IMR-90 (cell line): ENCODE data around the gene GKN2. TPM values are rescaled to one million over a fixed set of nuclear protein-coding genes. Genes with fewer than 3 reads are reported as not detected.

ENCODE experiments used
- ATAC-seq: fragments of 200-7000 bp; cut with Tn5 transposase; 2 replicates; pipeline ENCODE4 v1.9.1; 2020; ENCODE audit warnings: low read depth, mild to moderate bottlenecking, moderate library complexity
- BruUV-seq: library from RNA; stranded (reverse); fragments of 400-500 nt; replicated peaks from 2 replicates; lab custom pipeline; 2021; lab: Mats Ljungman, UMichigan
- CTCF ChIA-PET: fragments of 300-600 bp; formaldehyde crosslinking; extraction: SDS; loops from one replicate; lab custom pipeline; 2021; ENCODE audit warnings: antibody characterized with exemption; lab: Yijun Ruan, JAX
- POLR2A ChIA-PET: fragments of 300-600 bp; sonication (Branson Sonifier 250); formaldehyde crosslinking; loops from one replicate; lab custom pipeline; 2022; ENCODE audit warnings: antibody characterized with exemption; ENCODE audit not compliant: unreplicated experiment; lab: Charles Lee
- DNase-seq: peaks from one replicate; pipeline ENCODE4 v3.0.0; 2013
- H2AFZ ChIP-seq: replicated peaks from 2 replicates; pipeline ENCODE3; 2013; ENCODE audit warnings: low read length, mild to moderate bottlenecking; ENCODE audit not compliant: poor library complexity
- H2AK5ac ChIP-seq: 2 replicates; pipeline ENCODE4 v1.6.1; 2013; ENCODE audit warnings: low read depth, low read length, inconsistent platforms
- H2AK9ac ChIP-seq: replicated peaks from 2 replicates; pipeline ENCODE3; 2013; ENCODE audit warnings: mild to moderate bottlenecking, low read depth, low read length, moderate library complexity; ENCODE audit not compliant: poor library complexity
- H2BK120ac ChIP-seq: 2 replicates; pipeline ENCODE4 v1.6.1; 2013; ENCODE audit warnings: low read depth, low read length, inconsistent platforms
- H2BK15ac ChIP-seq: 3 replicates; pipeline ENCODE4 v1.6.1; 2013; ENCODE audit warnings: low read depth, low read length, inconsistent platforms
- H2BK20ac ChIP-seq: 2 replicates; pipeline ENCODE4 v1.6.1; 2013; ENCODE audit warnings: low read depth, mild to moderate bottlenecking, inconsistent platforms, low read length, moderate library complexity
- H2BK5ac ChIP-seq: 2 replicates; pipeline ENCODE4 v1.6.1; 2013; ENCODE audit warnings: mild to moderate bottlenecking, low read depth, low read length, inconsistent platforms; ENCODE audit not compliant: poor library complexity, severe bottlenecking
- H3K14ac ChIP-seq: replicated peaks from 2 replicates; pipeline ENCODE4 v1.6.1; 2013; ENCODE audit warnings: low read depth, low read length, inconsistent platforms
- H3K18ac ChIP-seq: 2 replicates; pipeline ENCODE4 v1.6.1; 2013; ENCODE audit warnings: low read depth, low read length, control low read depth
- H3K23ac ChIP-seq: 2 replicates; pipeline ENCODE4 v1.6.1; 2013; ENCODE audit warnings: low read depth, low read length, inconsistent platforms
- H3K27ac ChIP-seq: 2 replicates; pipeline ENCODE4 v1.5.1; 2013; ENCODE audit warnings: mild to moderate bottlenecking, control low read depth, low read length; ENCODE audit not compliant: insufficient read depth
- H3K27me3 ChIP-seq: 2 replicates; pipeline ENCODE4 v1.6.1; 2013; ENCODE audit warnings: low read length; ENCODE audit not compliant: control insufficient read depth, insufficient read depth
- H3K36me3 ChIP-seq: 2 replicates; pipeline ENCODE4 v1.6.1; 2013; ENCODE audit warnings: low read length, mixed read lengths; ENCODE audit not compliant: control insufficient read depth, insufficient read depth
- H3K4ac ChIP-seq: 2 replicates; pipeline ENCODE4 v1.6.1; 2013; ENCODE audit warnings: low read depth, low read length, inconsistent platforms
- H3K4me1 ChIP-seq: 2 replicates; pipeline ENCODE4 v1.6.1; 2013; ENCODE audit warnings: low read length, mixed read lengths; ENCODE audit not compliant: control insufficient read depth, insufficient read depth
- H3K4me2 ChIP-seq: 2 replicates; pipeline ENCODE4 v1.6.1; 2013; ENCODE audit warnings: low read depth, mild to moderate bottlenecking, control low read depth, low read length, moderate library complexity
- H3K4me3 ChIP-seq: 2 replicates; pipeline ENCODE4 v1.5.1; 2013; ENCODE audit warnings: low read depth, mild to moderate bottlenecking, control low read depth, low read length, moderate library complexity; ENCODE audit not compliant: insufficient read depth
- H3K56ac ChIP-seq: 2 replicates; pipeline ENCODE4 v1.6.1; 2013; ENCODE audit warnings: low read length, inconsistent platforms; ENCODE audit not compliant: insufficient read depth; ENCODE audit errors: extremely low read depth
- H3K79me1 ChIP-seq, 2 experiments: 2 replicates each; pipeline ENCODE4 v1.6.1; 2013; ENCODE audit warnings: low read length in 2 of 2, inconsistent platforms in 1 of 2, low read depth in 1 of 2
- H3K9ac ChIP-seq: 2 replicates; pipeline ENCODE4 v1.6.1; 2013; ENCODE audit warnings: low read depth, low read length, control low read depth
- H3K9me1 ChIP-seq: 2 replicates; pipeline ENCODE4 v1.6.1; 2013; ENCODE audit warnings: low read length, inconsistent platforms; ENCODE audit not compliant: insufficient read depth
- H3K9me3 ChIP-seq: 2 replicates; pipeline ENCODE4 v1.6.1; 2013; ENCODE audit warnings: low read length; ENCODE audit not compliant: control insufficient read depth, insufficient read depth
- H4K20me1 ChIP-seq: 2 replicates; pipeline ENCODE4 v1.6.1; 2013; ENCODE audit warnings: low read length, inconsistent platforms; ENCODE audit not compliant: insufficient read depth
- H4K5ac ChIP-seq: 2 replicates; pipeline ENCODE4 v1.6.1; 2013; ENCODE audit warnings: mild to moderate bottlenecking, low read depth, low read length, control low read depth
- H4K8ac ChIP-seq, 2 experiments: 2 replicates each; pipeline ENCODE4 v1.6.1; 2013; ENCODE audit warnings: low read depth in 2 of 2, low read length in 2 of 2, control low read depth in 1 of 2, inconsistent platforms in 1 of 2
- H4K91ac ChIP-seq: 2 replicates; pipeline ENCODE4 v1.6.1; 2013; ENCODE audit warnings: low read depth, low read length, inconsistent platforms; ENCODE audit not compliant: insufficient read depth
- CHD1 ChIP-seq: IDR thresholded peaks from 2 replicates; pipeline ENCODE4 v1.6.1; 2012; ENCODE audit warnings: low read depth, low read length, improper control_type of control experiment
- CTCF ChIP-seq: conservative IDR thresholded peaks from 2 replicates; pipeline ENCODE4 v1.5.1; 2012; ENCODE audit warnings: mild to moderate bottlenecking, low read depth, low read length, improper control_type of control experiment
- FOS ChIP-seq: fragments of 150-350 bp; IDR thresholded peaks from 2 replicates; pipeline ENCODE4 v1.6.1; 2016; ENCODE audit warnings: low read depth, low read length
- MAFK ChIP-seq: IDR thresholded peaks from 2 replicates; pipeline ENCODE4 v1.6.1; 2012; ENCODE audit warnings: low read depth, low read length, improper control_type of control experiment
- MAZ ChIP-seq: IDR thresholded peaks from 2 replicates; pipeline ENCODE4 v1.6.1; 2012; ENCODE audit warnings: low read depth, mild to moderate bottlenecking, low read length, improper control_type of control experiment, moderate library complexity, borderline replicate concordance
- MXI1 ChIP-seq: IDR thresholded peaks from 2 replicates; pipeline ENCODE4 v1.6.1; 2012; ENCODE audit warnings: low read depth, mild to moderate bottlenecking, low read length, moderate library complexity, borderline replicate concordance
- NFE2L2 ChIP-seq: fragments of 150-350 bp; IDR thresholded peaks from 2 replicates; pipeline ENCODE4 v1.6.1; 2016; ENCODE audit warnings: low read depth, mild to moderate bottlenecking, low read length
- RCOR1 ChIP-seq: IDR thresholded peaks from 2 replicates; pipeline ENCODE4 v1.6.1; 2012; ENCODE audit warnings: mild to moderate bottlenecking, low read length, improper control_type of control experiment; ENCODE audit not compliant: insufficient replicate concordance
- RFX5 ChIP-seq: IDR thresholded peaks from 2 replicates; pipeline ENCODE4 v1.8.0; 2012; ENCODE audit warnings: low read depth, mild to moderate bottlenecking, low read length, moderate library complexity
- SMC3 ChIP-seq: fragments of 150-350 bp; IDR thresholded peaks from 2 replicates; pipeline ENCODE4 v1.6.1; 2016; ENCODE audit warnings: low read depth, mild to moderate bottlenecking, antibody characterized with exemption, low read length, moderate library complexity
- WGBS, 2 experiments: methylation state at CpG; one replicate each; pipeline versions ENCODE4 v1.1.5 to v1.1.7; 2013; ENCODE audit warnings: missing lambda C conversion rate in 2 of 2; ENCODE audit not compliant: insufficient read length in 1 of 2; ENCODE audit errors: extremely low coverage in 2 of 2; 5-methylcytosine and 5-hydroxymethylcytosine counted together
- dilution Hi-C: fragments of 300-500 bp; cut with HindIII; formaldehyde crosslinking; loops from one replicate; pipeline ENCODE4 v1.14.3; 2018; ENCODE audit warnings: low sequenced_read_pairs; ENCODE audit not compliant: unreplicated experiment
- in situ Hi-C: fragments of 300-500 bp; cut with MboI; formaldehyde crosslinking; loops from 3 replicates; pipeline ENCODE4 v1.14.3; 2019; ENCODE audit warnings: low sequenced_read_pairs, inconsistent platforms, mixed read lengths
- intact Hi-C: fragments of 100-400 bp; cut with micrococcal nuclease; formaldehyde crosslinking; loops from 2 replicates; pipeline ENCODE4 v1.10.0; 2022
- polyA plus RNA-seq, 3 experiments: library from polyadenylated mRNA; depleted of rRNA; stranded (reverse); fragments of >200 nt; gene quantifications; 2 replicates each; pipeline ENCODE4 v1.2.3, GENCODE V29; 2012; ENCODE audit warnings: low replicate concordance in 1 of 3
- total RNA-seq: library from RNA; depleted of rRNA; stranded (reverse); fragments of >200 nt; gene quantifications from 2 replicates; pipeline ENCODE4 v1.2.3, GENCODE V29; 2012

Gene GKN2
- total and polyA plus RNA-seq, 2 of the 4 experiments (the other 2 are of a cell fraction) = not detected

GRCh38 chr2:68931149-68931711 lies 21.5 kb downstream of the GKN2 start:
- ATAC-seq (no peak), DNase-seq (no peak)
- Histone ChIP-seq H4K20me1 (no peaks in the 10 kb centered on the region), H3K27me3 (no peaks in the 10 kb centered on the region), H3K18ac (peak overlapping the region; percentile 26), H3K9ac (no peak overlapping the region), H2BK5ac (peak overlapping the region; percentile 20), H2BK120ac (peak overlapping the region; percentile 72; the same call in 1 of the 2 replicates), H3K4me2 (no peak overlapping the region; the same call in 1 of the 2 replicates), H4K5ac (peak overlapping the region; percentile 9; the same call in 1 of the 2 replicates), H2AK9ac (no peak overlapping the region), H3K9me3 (no peaks in the 10 kb centered on the region), H3K9me1 (peaks cover 12% of the 10 kb centered on the region), H2AFZ (no peak overlapping the region), H3K14ac (peak overlapping the region; percentile 84), H3K4me1 (peaks cover 20% of the 10 kb centered on the region), H3K23ac (no peak overlapping the region), H2BK20ac (peak overlapping the region; percentile 83), H2BK15ac (peak overlapping the region; percentile 96; the same call in 2 of the 3 replicates), H3K79me1 (no peaks in the 10 kb centered on the region), H3K4ac (peak overlapping the region; percentile 64), H2AK5ac (peak overlapping the region; percentile 82), H3K36me3 (no peaks in the 10 kb centered on the region), H3K4me3 (no peak overlapping the region), H3K56ac (no peak overlapping the region), H4K91ac (no peak overlapping the region), H3K27ac (peak overlapping the region; percentile 56; the same call in 1 of the 2 replicates), H4K8ac (peak overlapping the region in 1 of 2 experiments; percentile 12; a peak in 1 of 4 replicates)
- no peak for TF ChIP-seq NFE2L2
- TF ChIP-seq FOS = no peak
- TF ChIP-seq MAZ = no peak
- TF ChIP-seq MAFK = no peak
- TF ChIP-seq MXI1 = no peak
- no peak for TF ChIP-seq CTCF
- TF ChIP-seq RCOR1 = no peak
- TF ChIP-seq CHD1 = no peak
- no peak for TF ChIP-seq RFX5
- no peak for TF ChIP-seq SMC3
- CTCF ChIA-PET = interaction anchor here (0.6 to 1.1 kb wide), 2 partner anchors 180 to 421 kb away, joined by 3 read pairs; no protein-coding TSS in a partner anchor
- WGBS, 2 experiments = no CpG with 5 or more reads among the region's 3 CpGs
- in situ Hi-C loops (no loop called here), dilution Hi-C loops (no loop called here), intact Hi-C loops (no loop called here)
- no TSS peak for BruUV-seq
- POLR2A ChIA-PET = no interaction called here
